ENCODE data around the gene SHC2. TPM values are rescaled to one million over a fixed set of nuclear protein-coding genes. Genes with fewer than 3 reads are reported as not detected.
"Not testable (repeated sequence)": the region's sequence is repeated elsewhere in the genome, so short reads cannot be mapped to it uniquely, and the experiment has no call there.

The SHC2 gene
- total RNA-seq, 2 donors from 2014 or later: 1.9 to 2.5 TPM

GRCh38 chr19:485077-485476 lies 24.2 kb upstream of the SHC2 start:
- DNase-seq (no peak), ATAC-seq (replicated peaks in 1 of 2) (no peak)
- H3K9me3 Mint-ChIP-seq: peaks cover 14 to 15% of the 10 kb centered on the region in 2 donors
- peaks cover 17% of the 10 kb centered on the region for H3K27me3 Mint-ChIP-seq (ENCODE audit: low read depth)
- H3K27ac Mint-ChIP-seq: no peak overlapping the region
- H3K4me1 Mint-ChIP-seq (ENCODE audit: low read depth): peaks cover 13% of the 10 kb centered on the region
- peaks cover 15 to 16% of the 10 kb centered on the region in 2 donors for H3K36me3 Mint-ChIP-seq (ENCODE audit: insufficient read depth in 2 of 2)
- no peak overlapping the region for H3K4me3 Mint-ChIP-seq

GRCh38 chr19:484494-484893 lies 23.7 kb upstream of the SHC2 start:
- DNase-seq (no peak), ATAC-seq (replicated peaks in 1 of 2) (no peak)
- Mint-ChIP-seq H3K4me1 (ENCODE audit: low read depth) (peaks cover 13% of the 10 kb centered on the region), H3K4me3 (no peak overlapping the region), H3K36me3 (ENCODE audit: insufficient read depth in 2 of 2) (peaks cover 18 to 20% of the 10 kb centered on the region in 2 donors), H3K27me3 (ENCODE audit: low read depth) (peaks cover 17% of the 10 kb centered on the region), H3K27ac (no peak overlapping the region), H3K9me3 (peaks cover 16 to 18% of the 10 kb centered on the region in 2 donors)

DNA sequence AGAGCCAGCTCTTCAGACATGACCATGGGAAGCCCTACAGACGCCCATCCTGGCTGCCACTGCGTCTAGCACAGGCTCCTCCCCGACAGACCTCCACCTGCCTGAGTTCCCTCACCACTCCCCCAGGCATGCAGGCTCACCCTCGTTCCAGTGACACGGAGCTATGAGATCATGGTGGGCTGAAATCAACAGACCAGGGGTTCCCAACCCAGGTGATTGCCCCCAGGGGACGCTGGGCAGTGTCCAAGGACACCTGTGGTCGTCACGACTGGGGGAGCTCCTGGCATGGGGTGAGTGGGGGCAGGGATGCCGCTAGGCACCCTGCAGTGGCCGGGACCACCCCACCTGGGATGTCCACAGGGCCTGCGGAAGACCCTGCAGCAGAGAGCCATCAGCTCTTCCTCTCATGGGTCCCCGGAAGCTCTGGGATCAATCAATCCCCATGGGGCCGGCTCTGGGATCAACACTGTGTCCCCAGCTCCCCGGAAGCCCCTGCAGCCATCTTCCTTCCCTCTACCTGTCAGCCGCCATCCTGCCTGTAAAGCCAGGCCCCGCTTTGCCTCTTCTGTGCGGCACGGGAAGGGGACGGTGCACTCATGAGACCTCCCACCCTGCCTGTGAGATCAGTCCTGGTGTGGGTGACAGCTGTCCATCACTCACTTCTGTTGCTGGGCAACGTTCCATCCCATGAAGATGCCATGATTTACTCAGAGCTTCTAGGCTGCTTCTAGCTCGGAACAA lies 22.7 kb upstream of the SHC2 start:
- no peak overlapping the region for H3K4me3 Mint-ChIP-seq
- H3K36me3 Mint-ChIP-seq (ENCODE audit: insufficient read depth in 2 of 2): peaks cover 18 to 20% of the 10 kb centered on the region in 2 donors
- peaks cover 16 to 18% of the 10 kb centered on the region in 2 donors for H3K9me3 Mint-ChIP-seq
- peaks cover 12% of the 10 kb centered on the region for H3K4me1 Mint-ChIP-seq (ENCODE audit: low read depth)
- no peak for DNase-seq
- H3K27me3 Mint-ChIP-seq (ENCODE audit: low read depth): peaks cover 17% of the 10 kb centered on the region
- H3K27ac Mint-ChIP-seq: no peak overlapping the region
- ATAC-seq (replicated peaks in 1 of 2): no peak

GRCh38 chr19:482186-483041 lies 21.6 kb upstream of the SHC2 start:
- Mint-ChIP-seq H3K4me1 (ENCODE audit: low read depth) (peaks cover 7% of the 10 kb centered on the region), H3K27ac (no peak overlapping the region), H3K27me3 (ENCODE audit: low read depth) (peaks cover 17% of the 10 kb centered on the region), H3K36me3 (ENCODE audit: insufficient read depth in 2 of 2) (peaks cover 18 to 20% of the 10 kb centered on the region in 2 donors), H3K9me3 (peaks cover 16 to 18% of the 10 kb centered on the region in 2 donors), H3K4me3 (no peak overlapping the region)
- ATAC-seq (replicated peaks in 1 of 2) (no peak), DNase-seq (no peak)

GRCh38 chr19:481100-481499 lies 20.3 kb upstream of the SHC2 start:
- not testable (repeated sequence) for ATAC-seq (replicated peaks in 1 of 2); DNase-seq; H3K4me3 Mint-ChIP-seq; H3K4me1 Mint-ChIP-seq (ENCODE audit: low read depth)
- Mint-ChIP-seq H3K27me3 (ENCODE audit: low read depth) (peaks cover 17% of the 10 kb centered on the region), H3K27ac (peak overlapping the region; percentile 63), H3K9me3 (peaks cover 16 to 18% of the 10 kb centered on the region in 2 donors), H3K36me3 (ENCODE audit: insufficient read depth in 2 of 2) (peaks cover 18 to 20% of the 10 kb centered on the region in 2 donors)

- peaks cover 18 to 20% of the 10 kb centered on the region in 2 donors for H3K36me3 Mint-ChIP-seq (ENCODE audit: insufficient read depth in 2 of 2)
- peak; percentile 54 to 61 for DNase-seq
- ATAC-seq (replicated peaks in 1 of 2): peak; percentile 28 to 37
- peak overlapping the region; percentile 66 for H3K27ac Mint-ChIP-seq
- peaks cover 17% of the 10 kb centered on the region for H3K27me3 Mint-ChIP-seq (ENCODE audit: low read depth)
- peaks cover 7% of the 10 kb centered on the region for H3K4me1 Mint-ChIP-seq (ENCODE audit: low read depth)
- H3K9me3 Mint-ChIP-seq: peaks cover 16 to 18% of the 10 kb centered on the region in 2 donors
- peak overlapping the region; percentile 13 to 68 for H3K4me3 Mint-ChIP-seq
These were observed 19.4 kb upstream of the SHC2 start for GRCh38 chr19:480016-480855.

DNA sequence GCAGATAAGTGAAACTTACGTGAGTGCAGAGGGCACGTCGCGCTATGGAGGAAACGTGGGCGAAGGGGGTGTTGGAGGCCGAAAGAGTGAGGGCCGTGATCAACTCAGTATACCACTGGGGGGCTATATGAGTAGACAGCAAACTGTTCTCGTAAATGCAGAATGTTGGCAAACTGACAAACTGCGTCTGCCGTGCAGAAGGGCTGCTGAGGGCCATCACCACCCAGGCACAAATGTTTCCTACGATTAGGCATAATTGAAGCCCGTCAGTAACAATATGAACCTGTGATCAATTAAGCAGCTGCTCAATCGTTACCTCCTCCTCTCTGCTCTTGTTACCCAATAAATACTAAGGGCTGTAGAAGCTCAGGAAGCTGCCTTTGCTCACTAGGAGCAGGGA lies 18.1 kb upstream of the SHC2 start:
- no peak overlapping the region for H3K4me3 Mint-ChIP-seq
- peaks cover 18 to 20% of the 10 kb centered on the region in 2 donors for H3K36me3 Mint-ChIP-seq (ENCODE audit: insufficient read depth in 2 of 2)
- no peak for DNase-seq
- no peak overlapping the region for H3K27ac Mint-ChIP-seq
- H3K27me3 Mint-ChIP-seq (ENCODE audit: low read depth): peaks cover 5% of the 10 kb centered on the region
- peaks cover 16 to 18% of the 10 kb centered on the region in 2 donors for H3K9me3 Mint-ChIP-seq
- peaks cover 7% of the 10 kb centered on the region for H3K4me1 Mint-ChIP-seq (ENCODE audit: low read depth)
- no peak for ATAC-seq (replicated peaks in 1 of 2)

- DNase-seq (no peak), ATAC-seq (replicated peaks in 1 of 2) (no peak)
- peaks cover 7% of the 10 kb centered on the region for H3K4me1 Mint-ChIP-seq (ENCODE audit: low read depth)
- H3K27me3 Mint-ChIP-seq (ENCODE audit: low read depth): no peaks in the 10 kb centered on the region
- no peak overlapping the region for H3K27ac Mint-ChIP-seq
- peaks cover 16 to 18% of the 10 kb centered on the region in 2 donors for H3K9me3 Mint-ChIP-seq
- no peak overlapping the region for H3K4me3 Mint-ChIP-seq
- peaks cover 18 to 20% of the 10 kb centered on the region in 2 donors for H3K36me3 Mint-ChIP-seq (ENCODE audit: insufficient read depth in 2 of 2)
These were observed 17.5 kb upstream of the SHC2 start for GRCh38 chr19:478236-478903.

DNA sequence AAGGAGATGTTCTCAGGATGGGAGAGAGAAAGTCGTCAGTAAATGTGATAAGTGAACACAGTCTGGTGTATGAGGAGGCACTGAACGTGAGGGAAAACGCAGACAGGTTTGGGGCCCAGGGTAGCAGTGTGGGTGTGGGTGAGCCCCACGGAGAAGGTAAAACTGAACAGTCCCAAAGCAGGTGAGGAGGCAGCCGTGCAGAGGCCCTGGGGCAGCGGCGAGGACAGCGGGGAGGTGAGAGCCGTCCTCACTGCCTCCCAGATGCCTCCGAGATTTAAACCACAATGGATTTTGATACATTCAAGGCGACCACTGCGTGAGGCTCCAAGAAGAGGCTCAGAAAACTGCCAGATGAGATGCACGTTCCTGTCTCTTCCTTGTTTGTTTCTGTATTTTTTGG lies 14.5 kb upstream of the SHC2 start:
- ATAC-seq (replicated peaks in 1 of 2) (no peak), DNase-seq (no peak)
- Mint-ChIP-seq H3K9me3 (peaks cover 3 to 6% of the 10 kb centered on the region in 2 donors), H3K4me3 (no peak overlapping the region), H3K27me3 (ENCODE audit: low read depth) (no peaks in the 10 kb centered on the region), H3K27ac (no peak overlapping the region), H3K4me1 (ENCODE audit: low read depth) (peaks cover 7% of the 10 kb centered on the region), H3K36me3 (ENCODE audit: insufficient read depth in 2 of 2) (peaks cover 6% of the 10 kb centered on the region in 2 donors)

GRCh38 chr19:474126-475078 lies 13.6 kb upstream of the SHC2 start:
- no peaks in the 10 kb centered on the region for H3K4me1 Mint-ChIP-seq (ENCODE audit: low read depth)
- H3K27ac Mint-ChIP-seq: no peak overlapping the region
- no peaks in the 10 kb centered on the region for H3K27me3 Mint-ChIP-seq (ENCODE audit: low read depth)
- H3K9me3 Mint-ChIP-seq: no peaks in the 10 kb centered on the region
- H3K36me3 Mint-ChIP-seq (ENCODE audit: insufficient read depth in 2 of 2): no peaks in the 10 kb centered on the region
- DNase-seq (no peak), ATAC-seq (replicated peaks in 1 of 2) (no peak)
- no peak overlapping the region for H3K4me3 Mint-ChIP-seq

DNA sequence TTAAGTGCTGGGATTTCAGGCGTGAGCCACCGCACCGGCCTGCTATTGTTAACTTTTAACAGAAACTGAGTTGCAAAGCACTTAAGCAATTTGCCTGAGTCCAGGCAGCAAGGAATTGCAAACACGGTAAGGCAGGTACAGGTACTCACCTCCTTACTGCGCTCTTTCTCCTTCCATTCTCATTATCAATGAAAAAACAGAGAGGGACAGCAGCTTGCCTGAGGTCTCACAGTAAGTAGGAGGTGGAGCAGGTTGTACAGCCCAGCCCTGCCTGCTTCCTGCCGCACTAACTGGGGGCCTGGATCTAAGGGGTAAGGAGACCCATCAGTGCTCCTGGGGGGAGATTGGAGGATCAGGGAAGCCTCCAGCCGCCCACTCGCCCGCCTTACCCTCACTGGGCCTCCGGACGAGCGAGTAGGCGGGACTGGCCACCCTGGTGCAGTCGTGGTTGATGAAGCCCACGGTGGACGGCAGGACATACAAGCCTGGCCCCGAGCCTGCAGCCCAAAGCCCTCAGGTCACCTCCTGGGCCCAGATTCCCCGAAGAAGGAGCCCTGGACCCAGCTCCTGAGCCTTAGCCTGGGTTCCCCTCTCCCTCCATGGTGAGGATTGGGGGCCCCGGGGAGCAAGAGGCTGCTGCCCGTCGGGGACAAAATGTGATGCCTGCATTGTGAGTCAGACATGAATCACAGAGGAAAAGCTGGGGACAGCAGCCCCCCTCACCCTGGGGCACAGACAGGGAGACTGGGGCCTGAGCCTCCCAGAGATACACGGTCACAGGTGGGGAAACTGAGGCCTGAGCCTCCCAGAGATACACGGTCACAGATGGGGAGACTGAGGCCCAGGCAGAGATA lies 11.4 kb upstream of the SHC2 start:
- no peaks in the 10 kb centered on the region for H3K27me3 Mint-ChIP-seq (ENCODE audit: low read depth)
- no peaks in the 10 kb centered on the region for H3K36me3 Mint-ChIP-seq (ENCODE audit: insufficient read depth in 2 of 2)
- no peak for ATAC-seq (replicated peaks in 1 of 2)
- DNase-seq: no peak
- no peaks in the 10 kb centered on the region for H3K4me1 Mint-ChIP-seq (ENCODE audit: low read depth)
- no peak overlapping the region for H3K4me3 Mint-ChIP-seq
- H3K27ac Mint-ChIP-seq: no peak overlapping the region
- H3K9me3 Mint-ChIP-seq: no peaks in the 10 kb centered on the region
